Measurements from ENCODE around the gene WNT8A. TPM values are rescaled to one million over a fixed set of nuclear protein-coding genes. Genes with fewer than 3 reads are reported as not detected.

The WNT8A gene
- total RNA-seq, 4 donors from 2014 or later, result not detected

DNA sequence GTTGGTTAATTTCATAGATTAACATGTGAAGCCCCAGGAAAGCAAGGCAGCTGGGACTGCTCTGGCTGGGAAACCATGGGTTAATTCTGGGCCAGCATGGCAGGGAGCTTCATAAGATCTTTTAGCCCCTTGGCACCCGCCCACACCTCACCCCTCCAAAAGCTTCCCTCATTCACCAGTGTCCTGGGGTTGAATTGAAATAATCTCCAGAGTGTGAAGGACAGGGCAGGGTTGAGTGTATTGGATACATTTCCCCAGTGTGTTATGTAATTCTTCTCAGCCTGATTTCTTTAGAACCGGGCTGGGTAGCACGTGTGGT lies 19.4 kb downstream of the WNT8A start:
- no peak for TF ChIP-seq CTCF (IDR thresholded peaks at IDR 0.05)
- DNase-seq (ENCODE audit: low spot score) (no peak), ATAC-seq (ENCODE audit: low FRiP score) (no peak)

- TF ChIP-seq CTCF (IDR thresholded peaks at IDR 0.05), result no peak
- ATAC-seq (ENCODE audit: low FRiP score) (no peak), DNase-seq (ENCODE audit: low spot score) (no peak)
Measured at GRCh38 chr5:138105709-138106108, 21.9 kb downstream of the WNT8A start.

DNA sequence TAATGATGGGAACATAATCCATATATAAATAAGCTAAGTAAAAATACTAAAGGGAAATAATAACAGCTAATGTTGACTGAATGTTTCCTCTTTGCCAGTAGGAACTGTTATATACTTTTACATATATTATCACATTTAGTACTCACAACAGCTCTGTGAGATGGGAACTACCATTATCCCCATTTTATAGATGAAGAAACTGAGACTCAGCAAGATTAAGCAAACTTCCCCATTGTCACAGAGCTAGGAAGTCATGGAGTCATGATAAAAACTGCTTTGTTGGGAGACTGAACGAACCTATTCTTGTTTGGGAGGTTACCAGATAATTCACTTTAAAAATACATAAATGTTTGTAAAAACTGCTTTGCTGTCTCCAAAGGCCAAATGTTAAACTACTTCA lies 23.4 kb downstream of the WNT8A start:
- no peak for TF ChIP-seq CTCF (IDR thresholded peaks at IDR 0.05)
- ATAC-seq (ENCODE audit: low FRiP score), result no peak
- DNase-seq (ENCODE audit: low spot score), result no peak

- no peak for DNase-seq (ENCODE audit: low spot score)
- TF ChIP-seq CTCF (IDR thresholded peaks at IDR 0.05), result no peak
- ATAC-seq (ENCODE audit: low FRiP score), result no peak
Measured at GRCh38 chr5:138109463-138110265, 25.8 kb downstream of the WNT8A start.

GRCh38 chr5:138110266-138110963 lies 26.6 kb downstream of the WNT8A start:
- no peak for DNase-seq (ENCODE audit: low spot score)
- ATAC-seq (ENCODE audit: low FRiP score), result no peak
- TF ChIP-seq CTCF (IDR thresholded peaks at IDR 0.05), result no peak

GRCh38 chr5:138111181-138111580 lies 27.3 kb downstream of the WNT8A start:
- DNase-seq (ENCODE audit: low spot score) (no peak), ATAC-seq (ENCODE audit: low FRiP score) (no peak)
- no peak for TF ChIP-seq CTCF (IDR thresholded peaks at IDR 0.05)

DNA sequence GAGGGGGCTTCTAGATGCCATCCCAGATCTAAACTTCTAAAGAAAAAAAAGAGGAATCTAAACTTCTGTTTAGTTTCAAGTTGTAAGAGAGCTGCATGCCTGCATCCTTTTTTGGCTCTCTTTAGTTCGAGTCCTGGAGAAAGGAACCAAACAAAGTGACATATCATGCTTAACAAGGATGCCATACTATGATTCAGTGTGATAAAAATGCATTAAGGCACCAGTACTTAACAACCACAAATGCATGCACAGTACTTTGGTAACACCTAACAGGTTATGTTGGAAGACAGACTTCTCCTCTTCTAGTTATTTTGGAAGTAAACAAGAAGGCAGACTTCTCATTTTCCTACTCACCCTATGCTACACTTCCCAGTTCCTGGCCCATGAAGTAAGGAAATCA lies 28.1 kb downstream of the WNT8A start:
- DNase-seq (ENCODE audit: low spot score), result no peak
- ATAC-seq (ENCODE audit: low FRiP score), result no peak
- TF ChIP-seq CTCF (IDR thresholded peaks at IDR 0.05), result no peak

Data from omental fat pad (tissue), 4 donors.